Activated naive CD4-positive, alpha-beta T cell treated with anti-CD3 and anti-CD28 coated beads for 36 hours (primary cell): ENCODE data around the gene CYTIP. TPM values are rescaled to one million over a fixed set of nuclear protein-coding genes. Genes with fewer than 3 reads are reported as not detected.
A peak's percentile ranks its signal among the peaks of the same experiment; 100 is the strongest.
"Not testable (repeated sequence)": the region's sequence is repeated elsewhere in the genome, so short reads cannot be mapped to it uniquely, and the experiment has no call there.

ENCODE experiments used
- CTCF ChIA-PET: fragments of 350-600 bp; sonication (Branson Sonifier 250); formaldehyde crosslinking; loops from one replicate; lab custom pipeline; 2021; ENCODE audit warnings: antibody characterized with exemption; lab: Charles Lee
- DNase-seq: peaks from one replicate; pipeline ENCODE4 v3.0.0-alpha.2; 2020
- H3K27ac Mint-ChIP-seq: one replicate; pipeline ENCODE4 v1.8.0; 2021; ENCODE audit warnings: mild to moderate bottlenecking, mixed read lengths
- H3K27me3 Mint-ChIP-seq: one replicate; pipeline ENCODE4 v1.8.0; 2021; ENCODE audit warnings: low read depth, mixed read lengths
- H3K36me3 Mint-ChIP-seq: one replicate; pipeline ENCODE4 v1.8.0; 2021; ENCODE audit warnings: low read depth, mixed read lengths
- H3K4me1 Mint-ChIP-seq: one replicate; pipeline ENCODE4 v1.8.0; 2021; ENCODE audit warnings: low read depth, mixed read lengths
- H3K4me3 Mint-ChIP-seq: one replicate; pipeline ENCODE4 v1.8.0; 2021; ENCODE audit warnings: mild to moderate bottlenecking, moderate library complexity, mixed read lengths
- H3K9me3 Mint-ChIP-seq: one replicate; pipeline ENCODE4 v1.8.0; 2021; ENCODE audit warnings: mixed read lengths
- intact Hi-C: fragments of 100-400 bp; cut with micrococcal nuclease; formaldehyde crosslinking; loops from one replicate; pipeline ENCODE4 v1.15.1; 2023
- total RNA-seq, 2 experiments: library from RNA; stranded (reverse); gene quantifications; one replicate each; pipeline ENCODE4 v1.2.3, GENCODE V29; 2021

CYTIP gene
- total RNA-seq, 2 experiments from 2014 or later = 599 to 610 TPM

- Mint-ChIP-seq H3K4me1 (peaks cover 65% of the 10 kb centered on the region), H3K27ac (peak overlapping the region; percentile 72), H3K9me3 (peaks cover 38% of the 10 kb centered on the region), H3K36me3 (peaks cover 54% of the 10 kb centered on the region)
- intact Hi-C loops = loop anchor here (5.0 kb wide), 3 partner anchors 224 to 609 kb away; partner anchors contain the start of genes ACVR1 and ACVR1C
- DNase-seq = peak; percentile 52
- not testable (repeated sequence) for H3K4me3 Mint-ChIP-seq, H3K27me3 Mint-ChIP-seq
- CTCF ChIA-PET = interaction anchor here (0.7 to 6.7 kb wide), 10 partner anchors 11 to 100 kb away, joined by 3 to 57 read pairs (median 5); partner anchors contain the start of gene ERMN
Measured at GRCh38 chr2:157402801-157403485, 40.9 kb downstream of the CYTIP start.

- Mint-ChIP-seq H3K27ac (no peak overlapping the region), H3K4me1 (peaks cover 9% of the 10 kb centered on the region), H3K27me3 (no peaks in the 10 kb centered on the region), H3K36me3 (peaks cover 36% of the 10 kb centered on the region), H3K9me3 (peaks cover 39% of the 10 kb centered on the region), H3K4me3 (no peak overlapping the region)
- CTCF ChIA-PET = no interaction called here
- no peak for DNase-seq
- intact Hi-C loops = loop anchor here (2.0 kb wide), 1 partner anchor 13 kb away; no protein-coding TSS in a partner anchor
Measured at GRCh38 chr2:157395811-157396210, 48.1 kb downstream of the CYTIP start.

- Mint-ChIP-seq H3K9me3 (peaks cover 38% of the 10 kb centered on the region), H3K27me3 (no peaks in the 10 kb centered on the region), H3K36me3 (peaks cover 27% of the 10 kb centered on the region), H3K4me1 (peaks cover 2% of the 10 kb centered on the region), H3K4me3 (no peak overlapping the region), H3K27ac (no peak overlapping the region)
- intact Hi-C loops = loop anchor here (1.0 kb wide), 1 partner anchor 9 kb away; no protein-coding TSS in a partner anchor
- DNase-seq = no peak
- CTCF ChIA-PET = interaction anchor here (1.4 kb wide), 1 partner anchor 13 kb away, joined by 3 read pairs; no protein-coding TSS in a partner anchor
Measured at GRCh38 chr2:157394928-157395327, 49.0 kb downstream of the CYTIP start.

GRCh38 chr2:157393348-157393747, 50.5 kb downstream of the CYTIP start:
- intact Hi-C loops = no loop called here
- no peak overlapping the region for H3K27ac Mint-ChIP-seq
- peaks cover 4% of the 10 kb centered on the region for H3K4me1 Mint-ChIP-seq
- H3K9me3 Mint-ChIP-seq = peaks cover 40% of the 10 kb centered on the region
- CTCF ChIA-PET = no interaction called here
- peaks cover 18% of the 10 kb centered on the region for H3K36me3 Mint-ChIP-seq
- no peaks in the 10 kb centered on the region for H3K27me3 Mint-ChIP-seq
- DNase-seq = no peak
- H3K4me3 Mint-ChIP-seq = no peak overlapping the region

- H3K36me3 Mint-ChIP-seq = peaks cover 17% of the 10 kb centered on the region
- H3K27me3 Mint-ChIP-seq = no peaks in the 10 kb centered on the region
- H3K4me3 Mint-ChIP-seq = no peak overlapping the region
- peaks cover 28% of the 10 kb centered on the region for H3K4me1 Mint-ChIP-seq
- intact Hi-C loops = no loop called here
- H3K27ac Mint-ChIP-seq = no peak overlapping the region
- peaks cover 45% of the 10 kb centered on the region for H3K9me3 Mint-ChIP-seq
- no peak for DNase-seq
- CTCF ChIA-PET = no interaction called here
Measured at GRCh38 chr2:157388827-157389226, 55.1 kb downstream of the CYTIP start.

GRCh38 chr2:157386747-157387146, 57.1 kb downstream of the CYTIP start:
- intact Hi-C loops = loop anchor here (1.0 kb wide), 1 partner anchor 8 kb away; no protein-coding TSS in a partner anchor
- H3K27me3 Mint-ChIP-seq = no peaks in the 10 kb centered on the region
- CTCF ChIA-PET = interaction anchor here (1.4 to 1.7 kb wide), 2 partner anchors 50 to 59 kb away, joined by 4 to 5 read pairs; no protein-coding TSS in a partner anchor
- H3K36me3 Mint-ChIP-seq = peaks cover 10% of the 10 kb centered on the region
- H3K27ac Mint-ChIP-seq = peak overlapping the region; percentile 38
- H3K9me3 Mint-ChIP-seq = peaks cover 37% of the 10 kb centered on the region
- no peak for DNase-seq
- peaks cover 31% of the 10 kb centered on the region for H3K4me1 Mint-ChIP-seq
- no peak overlapping the region for H3K4me3 Mint-ChIP-seq

GRCh38 chr2:157386247-157386646, 57.6 kb downstream of the CYTIP start:
- no peak for DNase-seq
- H3K36me3 Mint-ChIP-seq = peaks cover 7% of the 10 kb centered on the region
- H3K27me3 Mint-ChIP-seq = no peaks in the 10 kb centered on the region
- H3K27ac Mint-ChIP-seq = no peak overlapping the region
- intact Hi-C loops = loop anchor here (1.0 kb wide), 1 partner anchor 8 kb away; no protein-coding TSS in a partner anchor
- CTCF ChIA-PET = interaction anchor here (1.4 to 1.7 kb wide), 2 partner anchors 49 to 59 kb away, joined by 4 to 5 read pairs; no protein-coding TSS in a partner anchor
- peaks cover 32% of the 10 kb centered on the region for H3K9me3 Mint-ChIP-seq
- peaks cover 35% of the 10 kb centered on the region for H3K4me1 Mint-ChIP-seq
- no peak overlapping the region for H3K4me3 Mint-ChIP-seq

GRCh38 chr2:157377861-157378260, 66.0 kb downstream of the CYTIP start:
- Mint-ChIP-seq H3K9me3 (peaks cover 26% of the 10 kb centered on the region), H3K4me1 (peaks cover 35% of the 10 kb centered on the region), H3K27me3 (no peaks in the 10 kb centered on the region), H3K36me3 (peaks cover 25% of the 10 kb centered on the region), H3K27ac (no peak overlapping the region), H3K4me3 (no peak overlapping the region)
- DNase-seq = no peak
- CTCF ChIA-PET = interaction anchor here (1.2 to 1.5 kb wide), 2 partner anchors 43 to 50 kb away, joined by 3 to 5 read pairs; no protein-coding TSS in a partner anchor
- intact Hi-C loops = no loop called here

- Mint-ChIP-seq H3K4me3 (no peak overlapping the region), H3K27me3 (no peaks in the 10 kb centered on the region), H3K36me3 (peaks cover 25% of the 10 kb centered on the region), H3K9me3 (peaks cover 27% of the 10 kb centered on the region), H3K4me1 (peaks cover 25% of the 10 kb centered on the region), H3K27ac (no peak overlapping the region)
- CTCF ChIA-PET = no interaction called here
- DNase-seq = no peak
- intact Hi-C loops = no loop called here
Measured at GRCh38 chr2:157376041-157376440, 67.8 kb downstream of the CYTIP start.

- peaks cover 26% of the 10 kb centered on the region for H3K9me3 Mint-ChIP-seq
- peaks cover 18% of the 10 kb centered on the region for H3K4me1 Mint-ChIP-seq
- no peak for DNase-seq
- intact Hi-C loops = no loop called here
- CTCF ChIA-PET = no interaction called here
- H3K27me3 Mint-ChIP-seq = no peaks in the 10 kb centered on the region
- H3K27ac Mint-ChIP-seq = no peak overlapping the region
- H3K36me3 Mint-ChIP-seq = peaks cover 25% of the 10 kb centered on the region
- H3K4me3 Mint-ChIP-seq = no peak overlapping the region
Measured at GRCh38 chr2:157375384-157375783, 68.5 kb downstream of the CYTIP start.

GRCh38 chr2:157368508-157368907, 75.4 kb downstream of the CYTIP start:
- peaks cover 26% of the 10 kb centered on the region for H3K4me1 Mint-ChIP-seq
- intact Hi-C loops, H3K27ac Mint-ChIP-seq, H3K4me3 Mint-ChIP-seq, H3K27me3 Mint-ChIP-seq, CTCF ChIA-PET, DNase-seq, H3K36me3 Mint-ChIP-seq, H3K9me3 Mint-ChIP-seq: not testable (repeated sequence)

GRCh38 chr2:157367704-157368103, 76.2 kb downstream of the CYTIP start:
- intact Hi-C loops = no loop called here
- Mint-ChIP-seq H3K4me1 (peaks cover 34% of the 10 kb centered on the region), H3K4me3 (no peak overlapping the region), H3K9me3 (peaks cover 1% of the 10 kb centered on the region), H3K27ac (no peak overlapping the region), H3K36me3 (no peaks in the 10 kb centered on the region), H3K27me3 (no peaks in the 10 kb centered on the region)
- no peak for DNase-seq
- CTCF ChIA-PET = interaction anchor here (1.7 to 3.5 kb wide), 2 partner anchors 11 to 32 kb away, joined by 3 to 20 read pairs; no protein-coding TSS in a partner anchor
